AG04450 (cell line): Measurements from ENCODE around the gene RPUSD3. TPM values are rescaled to one million over a fixed set of nuclear protein-coding genes. Genes with fewer than 3 reads are reported as not detected.

Experiments used
- CTCF ChIA-PET: fragments of 300-600, 350-600 bp; formaldehyde crosslinking; extraction: SDS; loops from one replicate; lab custom pipeline; 2022; ENCODE audit warnings: antibody characterized with exemption, inconsistent platforms; lab: Charles Lee
- POLR2A ChIA-PET: fragments of 350-600 bp; formaldehyde crosslinking; extraction: SDS; loops from one replicate; lab custom pipeline; 2021; ENCODE audit warnings: antibody characterized with exemption, inconsistent platforms; lab: Yijun Ruan, JAX
- DNase-seq: peaks from one replicate; pipeline ENCODE4 v3.0.0-alpha.2; 2011; ENCODE audit warnings: low read depth, low spot score
- H3K27ac ChIP-seq: one replicate; pipeline ENCODE4 v1.5.1; 2012; ENCODE audit warnings: low read depth, low read length, control low read depth
- H3K27me3 ChIP-seq: one replicate; pipeline ENCODE4 v1.6.0; 2012; ENCODE audit warnings: low read length; ENCODE audit not compliant: control insufficient read depth, insufficient read depth
- H3K4me3 ChIP-seq: 2 replicates; pipeline ENCODE4 v1.5.1; 2011; ENCODE audit warnings: mild to moderate bottlenecking, low read depth, low read length, control low read depth
- H3K9me3 ChIP-seq: 2 replicates; pipeline ENCODE4 v1.5.1; 2012; ENCODE audit warnings: low read length; ENCODE audit not compliant: control insufficient read depth, insufficient read depth
- polyA plus RNA-seq: library from polyadenylated mRNA; depleted of rRNA; stranded (reverse); fragments of >200 nt; gene quantifications from 2 replicates; pipeline ENCODE4 v1.2.3, GENCODE V29; 2011
- TF ChIP-seq, protein P1 (sequence below): IDR thresholded peaks from 2 replicates; pipeline ENCODE4 v1.5.1; 2011; ENCODE audit warnings: low read depth, low read length, control low read depth, inconsistent platforms

Gene RPUSD3
- polyA plus RNA-seq, 1 experiment = 29.0 TPM

GRCh38 chr3:9826815-9827573 is 16.8 kb downstream of the RPUSD3 start:
- POLR2A ChIA-PET = interaction anchor here (1.0 kb wide), 1 partner anchor 156 kb away, joined by 4 read pairs; no protein-coding TSS in a partner anchor
- CTCF ChIA-PET = interaction anchor here (0.6 to 1.6 kb wide), 4 partner anchors 39 to 119 kb away, joined by 3 to 5 read pairs (median 4); no protein-coding TSS in a partner anchor

GRCh38 chr3:9825451-9826040 is 18.3 kb downstream of the RPUSD3 start:
- CTCF ChIA-PET = no interaction called here
- TF ChIP-seq, protein P1, sequence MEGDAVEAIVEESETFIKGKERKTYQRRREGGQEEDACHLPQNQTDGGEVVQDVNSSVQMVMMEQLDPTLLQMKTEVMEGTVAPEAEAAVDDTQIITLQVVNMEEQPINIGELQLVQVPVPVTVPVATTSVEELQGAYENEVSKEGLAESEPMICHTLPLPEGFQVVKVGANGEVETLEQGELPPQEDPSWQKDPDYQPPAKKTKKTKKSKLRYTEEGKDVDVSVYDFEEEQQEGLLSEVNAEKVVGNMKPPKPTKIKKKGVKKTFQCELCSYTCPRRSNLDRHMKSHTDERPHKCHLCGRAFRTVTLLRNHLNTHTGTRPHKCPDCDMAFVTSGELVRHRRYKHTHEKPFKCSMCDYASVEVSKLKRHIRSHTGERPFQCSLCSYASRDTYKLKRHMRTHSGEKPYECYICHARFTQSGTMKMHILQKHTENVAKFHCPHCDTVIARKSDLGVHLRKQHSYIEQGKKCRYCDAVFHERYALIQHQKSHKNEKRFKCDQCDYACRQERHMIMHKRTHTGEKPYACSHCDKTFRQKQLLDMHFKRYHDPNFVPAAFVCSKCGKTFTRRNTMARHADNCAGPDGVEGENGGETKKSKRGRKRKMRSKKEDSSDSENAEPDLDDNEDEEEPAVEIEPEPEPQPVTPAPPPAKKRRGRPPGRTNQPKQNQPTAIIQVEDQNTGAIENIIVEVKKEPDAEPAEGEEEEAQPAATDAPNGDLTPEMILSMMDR = no peak

More at GRCh38 chr3:9826815-9827573, 16.8 kb downstream of the RPUSD3 start:
- H3K4me3 ChIP-seq = no peak overlapping the region
- TF ChIP-seq, protein P1 = peak; percentile 28; the same call in 1 of the 2 replicates
- no peaks in the 10 kb centered on the region for H3K9me3 ChIP-seq
- H3K27ac ChIP-seq = no peak overlapping the region
- DNase-seq = no peak
- H3K27me3 ChIP-seq = no peaks in the 10 kb centered on the region

DNA sequence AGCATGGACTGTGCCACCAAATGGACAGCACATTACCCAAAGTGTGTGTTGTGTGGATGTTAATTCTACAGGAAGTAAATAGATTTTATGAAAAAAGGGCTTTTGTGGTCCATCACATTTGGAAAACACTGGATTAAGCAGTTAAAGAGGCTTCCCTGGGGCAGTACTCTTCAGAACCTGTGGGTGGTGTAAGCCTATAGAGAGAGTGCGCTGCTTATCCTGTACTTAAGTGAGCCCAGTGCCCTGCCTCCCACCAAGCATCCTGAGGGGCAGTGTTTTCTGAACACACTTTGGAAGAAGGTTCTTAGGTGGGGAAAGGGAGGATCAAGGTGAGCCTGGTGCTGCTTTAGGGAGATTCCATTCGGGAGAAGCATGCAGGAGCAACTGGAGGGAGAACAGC is 22.9 kb downstream of the RPUSD3 start:
- H3K27me3 ChIP-seq = no peaks in the 10 kb centered on the region
- no peak overlapping the region for H3K27ac ChIP-seq
- no peaks in the 10 kb centered on the region for H3K9me3 ChIP-seq
- POLR2A ChIA-PET = interaction anchor here (0.8 kb wide), 1 partner anchor 10 kb away, joined by 4 read pairs; no protein-coding TSS in a partner anchor
- no peak overlapping the region for H3K4me3 ChIP-seq
- TF ChIP-seq, protein P1 = peak; percentile 52
- CTCF ChIA-PET = interaction anchor here (0.8 to 1.2 kb wide), 2 partner anchors 28 to 125 kb away, joined by 3 read pairs; no protein-coding TSS in a partner anchor
- DNase-seq = no peak

More at GRCh38 chr3:9825451-9826040, 18.3 kb downstream of the RPUSD3 start:
- no peaks in the 10 kb centered on the region for H3K27me3 ChIP-seq
- no peak overlapping the region for H3K4me3 ChIP-seq
- no peak for DNase-seq
- no peak overlapping the region for H3K27ac ChIP-seq
- H3K9me3 ChIP-seq = no peaks in the 10 kb centered on the region
- POLR2A ChIA-PET = no interaction called here

- no peaks in the 10 kb centered on the region for H3K27me3 ChIP-seq
- ChIA-PET CTCF (interaction anchor here (0.6 kb wide), 1 partner anchor 456 kb away, joined by 3 read pairs; no protein-coding TSS in a partner anchor), POLR2A (no interaction called here)
- H3K9me3 ChIP-seq = no peaks in the 10 kb centered on the region
- no peak for DNase-seq
- no peak overlapping the region for H3K4me3 ChIP-seq
- TF ChIP-seq, protein P1 = no peak
- H3K27ac ChIP-seq = no peak overlapping the region
These were observed 23.3 kb downstream of the RPUSD3 start for GRCh38 chr3:9820543-9820942.
